Head of caudate nucleus (tissue), 42 donors: ENCODE data around the gene CCL15.
"Not testable (repeated sequence)": the region's sequence is repeated elsewhere in the genome, so short reads cannot be mapped to it uniquely, and the experiment has no call there.

Source experiments
- DNase-seq, 42 donors: peaks; one replicate each; pipeline versions ENCODE4 v3.0.0 to v3.0.0-alpha.2; 2020 to 2021; ENCODE audit warnings: mixed read lengths in 7 of 42
- intact Hi-C: fragments of 100-400 bp; cut with DNase I; formaldehyde crosslinking; loops from one replicate; pipeline ENCODE4 v1.15.0; 2022

Gene CCL15, protein sequence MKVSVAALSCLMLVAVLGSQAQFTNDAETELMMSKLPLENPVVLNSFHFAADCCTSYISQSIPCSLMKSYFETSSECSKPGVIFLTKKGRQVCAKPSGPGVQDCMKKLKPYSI

GRCh38 chr17:36001110-36001771 is at the start of gene CCL15:
CCL15 (minus strand) TSS chr17:36001553; CDS start chr17:36001492, 61 bp downstream.
- intact Hi-C loops = no loop called here
- DNase-seq = no peak

- DNase-seq = no peak
- intact Hi-C loops = no loop called here
Measured at GRCh38 chr17:36049643-36050042, 48.3 kb upstream of the CCL15 start.

DNA sequence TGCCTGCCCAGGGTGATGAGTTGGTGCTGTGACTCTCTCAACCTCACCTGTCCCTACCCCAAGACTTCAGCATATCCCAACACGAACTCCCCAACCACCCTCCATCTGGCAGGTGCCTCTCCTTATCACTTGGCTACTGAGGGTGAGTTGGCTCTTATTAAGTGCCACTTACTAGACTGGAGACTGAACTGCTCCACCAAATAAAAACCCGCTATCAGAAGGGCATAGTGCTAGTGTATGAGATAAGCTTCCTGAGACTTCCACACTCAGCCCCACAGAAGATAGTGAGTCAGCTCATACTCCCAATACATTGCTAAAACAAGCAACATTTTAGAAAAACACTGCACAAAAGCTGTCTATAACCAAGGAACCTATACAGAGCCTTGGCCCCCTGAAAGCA is 46.7 kb upstream of the CCL15 start:
- no peak for DNase-seq
- intact Hi-C loops = no loop called here

DNA sequence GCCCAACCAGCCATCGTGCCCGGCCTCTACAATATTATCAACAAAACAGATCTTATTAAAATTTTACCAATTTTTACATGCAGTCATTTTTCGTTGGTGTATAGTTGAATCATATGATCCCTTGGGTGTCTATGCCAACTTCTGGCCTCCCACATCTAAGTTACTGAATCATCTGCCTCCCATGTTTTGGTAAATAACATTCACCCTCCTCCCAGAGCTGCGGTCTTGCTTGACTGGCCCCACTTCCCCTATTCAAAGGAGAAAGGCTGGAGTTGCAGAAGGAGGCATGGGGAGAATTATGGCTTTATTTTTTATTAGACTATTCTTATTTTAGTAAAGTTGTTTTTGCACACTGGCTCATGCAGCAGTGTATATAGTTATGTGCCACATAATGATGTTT is 34.9 kb upstream of the CCL15 start:
- no peak for DNase-seq
- intact Hi-C loops = loop anchor here (10.0 kb wide), 1 partner anchor 61 kb away; no protein-coding TSS in a partner anchor

GRCh38 chr17:36034127-36034526 is 32.8 kb upstream of the CCL15 start:
- no peak for DNase-seq
- intact Hi-C loops = loop anchor here (10.0 kb wide), 1 partner anchor 59 kb away; no protein-coding TSS in a partner anchor

DNA sequence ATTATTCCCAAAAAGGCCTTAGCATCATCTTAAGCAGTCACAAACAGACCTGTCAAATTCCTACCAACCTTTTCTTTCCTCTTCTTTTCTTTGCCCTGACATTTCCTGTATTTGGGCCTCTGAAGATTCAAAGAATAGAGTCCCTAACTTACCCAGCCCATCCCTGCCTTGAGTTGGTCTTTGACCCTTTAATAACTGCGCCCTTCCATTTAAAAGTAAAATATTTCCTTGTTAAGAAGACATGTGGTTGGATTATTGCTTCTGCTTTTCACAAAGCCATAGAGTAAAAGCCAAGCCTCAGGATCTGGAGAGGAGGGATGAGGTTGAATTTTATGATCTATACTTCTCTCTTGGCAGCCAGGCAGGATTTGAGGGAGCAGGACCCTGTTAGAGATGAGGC is 29.6 kb upstream of the CCL15 start:
- no peak for DNase-seq
- intact Hi-C loops = loop anchor here (10.0 kb wide), 1 partner anchor 56 kb away; no protein-coding TSS in a partner anchor

- no peak for DNase-seq
- intact Hi-C loops = no loop called here
Measured at GRCh38 chr17:36027761-36028160, 26.4 kb upstream of the CCL15 start.

GRCh38 chr17:36024106-36024869 is 22.9 kb upstream of the CCL15 start:
- DNase-seq = no peak
- intact Hi-C loops = no loop called here

- intact Hi-C loops = no loop called here
- no peak for DNase-seq
Measured at GRCh38 chr17:36019423-36019822, 18.1 kb upstream of the CCL15 start.

DNA sequence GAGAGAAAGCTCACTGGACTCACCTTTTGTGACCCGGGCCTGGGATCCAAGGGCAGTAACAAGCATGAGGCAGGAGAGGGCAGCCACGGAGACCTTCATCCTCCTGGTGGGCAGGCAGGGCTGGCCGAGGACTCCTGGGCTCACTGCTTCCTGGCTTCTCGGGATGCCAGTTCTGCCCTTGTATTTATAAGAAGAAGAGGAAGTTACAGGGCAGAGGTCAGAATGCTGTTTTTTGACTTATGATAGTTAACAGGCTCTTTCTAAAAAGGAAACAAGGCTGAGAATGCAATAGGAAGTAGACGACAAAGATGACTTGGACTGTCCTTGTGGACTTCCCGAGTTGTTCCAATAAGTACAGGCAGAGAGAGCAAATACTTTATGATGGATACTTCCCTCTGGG is 16.4 kb upstream of the CCL15 start, which contains the start of gene CCL23:
Gene CCL23, minus strand, starts transcription at position 174 of the 400 bp plus-strand sequence. Its CDS starts 75 bp downstream, at position 99.
- intact Hi-C loops = no loop called here
- no peak for DNase-seq

DNA sequence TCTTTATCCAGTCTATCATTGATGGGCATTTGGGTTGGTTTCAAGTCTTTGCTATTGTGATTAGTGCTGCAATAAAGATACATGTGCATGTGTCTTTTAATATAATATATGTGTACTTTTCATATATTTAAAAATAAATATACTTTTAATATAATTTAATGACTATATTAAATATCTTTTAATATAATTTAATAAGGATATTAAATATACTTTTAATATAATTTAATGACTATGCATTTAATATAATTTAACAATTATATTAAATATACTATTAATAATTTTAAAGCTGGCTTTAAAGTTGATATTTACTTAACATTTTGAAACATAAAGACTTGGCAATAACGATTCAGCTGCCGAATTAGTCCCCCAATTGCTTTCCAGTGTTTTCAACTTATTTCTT is 15.2 kb upstream of the CCL15 start:
- intact Hi-C loops = no loop called here
- DNase-seq = no peak

GRCh38 chr17:36015895-36016294 is 14.5 kb upstream of the CCL15 start:
- DNase-seq, intact Hi-C loops: not testable (repeated sequence)

DNA sequence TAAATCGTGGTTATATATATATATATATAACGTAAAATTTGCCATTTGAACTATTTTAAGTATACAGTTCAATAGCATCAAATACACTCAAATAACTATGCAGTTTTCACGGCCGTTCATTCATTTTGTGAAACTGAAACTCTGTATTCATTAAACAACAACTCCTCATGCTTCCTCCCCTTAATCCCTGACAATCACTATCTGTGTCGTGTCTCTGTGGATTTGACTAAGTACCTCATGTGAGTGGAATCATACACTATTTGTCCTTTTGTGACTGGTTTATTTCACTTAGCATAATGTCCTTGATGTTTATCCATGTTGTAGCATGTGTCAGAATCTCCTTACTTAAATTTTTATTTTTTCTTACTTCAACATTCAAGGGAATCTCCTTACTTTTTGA is 13.6 kb upstream of the CCL15 start:
- intact Hi-C loops = no loop called here
- DNase-seq = no peak

GRCh38 chr17:36011201-36011600 is 9.8 kb upstream of the CCL15 start:
- DNase-seq = no peak

DNA sequence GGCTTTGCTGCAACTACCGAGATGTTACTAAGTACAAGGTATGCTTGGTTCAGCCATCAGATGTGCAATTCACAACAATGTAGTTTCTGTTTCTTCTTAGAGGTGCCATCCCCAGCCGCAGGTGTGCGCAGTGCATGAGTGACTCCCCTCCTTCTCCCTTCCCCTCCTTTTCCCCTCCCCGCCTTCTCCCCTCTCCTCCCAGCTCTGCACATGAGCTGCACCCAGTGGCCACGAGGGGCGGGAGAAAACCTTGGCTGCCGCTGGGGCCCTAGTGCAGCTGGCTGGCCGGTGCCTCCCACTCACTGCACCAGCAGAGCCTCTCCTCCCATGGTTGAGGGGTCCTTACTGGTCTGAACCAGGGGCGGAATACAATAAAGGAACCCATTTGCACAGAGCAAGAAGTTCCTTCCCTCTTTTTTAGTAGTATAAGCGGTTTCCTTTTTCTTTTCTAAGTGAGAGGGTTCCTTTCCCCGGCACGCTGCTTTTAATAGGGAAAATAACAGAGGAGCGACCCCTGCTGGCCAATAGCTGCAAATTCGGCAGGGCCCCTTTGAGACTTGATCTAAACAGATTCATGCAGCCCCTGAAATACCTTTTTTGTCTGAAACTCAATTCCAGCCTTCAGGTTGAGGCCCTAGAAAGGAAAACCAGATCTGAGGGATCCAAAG is 7.8 kb upstream of the CCL15 start:
- DNase-seq = no peak
- intact Hi-C loops = no loop called here

More at GRCh38 chr17:36011201-36011600, 9.8 kb upstream of the CCL15 start:
- intact Hi-C loops = no loop called here

DNA sequence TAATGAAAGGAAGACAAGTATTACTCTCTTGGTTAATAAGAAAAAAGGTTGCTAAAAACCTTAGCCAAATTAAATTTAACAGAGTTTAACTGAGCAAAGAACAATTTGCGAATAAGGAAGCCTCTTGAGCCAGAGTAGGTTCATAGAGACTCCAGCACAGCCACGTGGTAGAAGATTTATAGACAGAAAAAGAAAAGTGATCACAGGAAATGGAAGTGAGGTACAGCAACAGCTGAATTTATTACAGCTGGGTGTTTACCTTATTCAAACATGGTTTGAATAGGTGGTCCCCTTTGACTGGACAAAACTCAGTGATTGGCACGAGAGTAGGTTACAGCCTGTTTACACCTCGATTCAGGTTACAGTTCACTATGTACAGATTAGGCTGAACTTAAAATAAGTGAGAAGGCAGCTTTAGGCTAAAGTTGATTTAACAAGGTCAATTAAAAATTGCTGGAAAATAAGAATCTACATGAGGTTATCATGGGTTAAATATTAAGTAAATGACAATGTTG is 3.3 kb upstream of the CCL15 start:
- intact Hi-C loops = no loop called here

DNA sequence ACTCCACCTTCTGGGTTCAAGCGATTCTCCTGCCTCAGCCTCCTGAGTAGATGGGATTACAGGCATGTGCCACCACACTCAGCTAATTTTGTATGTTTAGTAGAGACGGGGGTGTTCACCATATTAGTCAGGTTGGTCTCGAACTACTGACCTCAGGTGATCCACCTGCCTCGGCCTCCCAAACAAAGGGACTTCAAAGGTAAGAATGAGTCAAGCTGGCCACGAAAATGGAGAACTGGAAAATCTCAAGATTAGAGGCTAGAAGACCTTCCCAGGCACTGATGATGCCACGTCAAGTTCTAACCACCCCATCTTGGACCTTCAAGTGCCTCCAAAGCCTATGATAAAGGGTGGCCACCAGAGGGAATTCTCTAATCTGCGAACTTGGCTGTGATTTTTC is 1.3 kb upstream of the CCL15 start:
- DNase-seq = no peak
- intact Hi-C loops = no loop called here

More for the DNA sequence above, 3.3 kb upstream of the CCL15 start:
- no peak for DNase-seq

GRCh38 chr17:36001862-36002603 is 680 bp upstream of the CCL15 start:
- intact Hi-C loops = no loop called here
- DNase-seq = no peak

- no peak for DNase-seq
- intact Hi-C loops = no loop called here
Measured at GRCh38 chr17:36000732-36001109, 632 bp downstream of the CCL15 start.
